ENCODE data around the gene BMP8B.

Gene BMP8B

GRCh38 chr1:39758556-39759435 is 29.9 kb downstream of the BMP8B start:
- no peak for DNase-seq (ENCODE audit: low spot score)

- no peak for DNase-seq (ENCODE audit: low spot score)
Measured at GRCh38 chr1:39757501-39757900, 31.2 kb downstream of the BMP8B start.

GRCh38 chr1:39755965-39756659 is 32.6 kb downstream of the BMP8B start:
- no peak for DNase-seq (ENCODE audit: low spot score)

- DNase-seq (ENCODE audit: low spot score): no peak
Measured at GRCh38 chr1:39754906-39755504, 33.7 kb downstream of the BMP8B start.

- DNase-seq (ENCODE audit: low spot score): no peak
Measured at GRCh38 chr1:39754026-39754570, 34.6 kb downstream of the BMP8B start.

GRCh38 chr1:39753132-39754025 is 35.3 kb downstream of the BMP8B start:
- no peak for DNase-seq (ENCODE audit: low spot score)

GRCh38 chr1:39752703-39753102 is 36.0 kb downstream of the BMP8B start:
- no peak for DNase-seq (ENCODE audit: low spot score)

GRCh38 chr1:39751595-39751994 is 37.1 kb downstream of the BMP8B start:
- DNase-seq (ENCODE audit: low spot score): no peak

GRCh38 chr1:39745016-39745670 is 43.5 kb downstream of the BMP8B start:
- no peak for DNase-seq (ENCODE audit: low spot score)

- peak; percentile 90 for DNase-seq (ENCODE audit: low spot score)
Measured at GRCh38 chr1:39738622-39739366, 49.9 kb downstream of the BMP8B start, which contains the start of gene PPIE. TSS of gene PPIE (plus strand) at chr1:39738882. CDS start at chr1:39738901, 19 bp downstream.

GRCh38 chr1:39737546-39738169 is 51.0 kb downstream of the BMP8B start:
- DNase-seq (ENCODE audit: low spot score): no peak

GRCh38 chr1:39735731-39736130 is 52.9 kb downstream of the BMP8B start:
- DNase-seq (ENCODE audit: low spot score): no peak

GRCh38 chr1:39733161-39733560 is 55.5 kb downstream of the BMP8B start:
- no peak for DNase-seq (ENCODE audit: low spot score)

GRCh38 chr1:39732730-39733129 is 55.9 kb downstream of the BMP8B start:
- no peak for DNase-seq (ENCODE audit: low spot score)

- DNase-seq (ENCODE audit: low spot score): no peak
Measured at GRCh38 chr1:39729842-39730241, 58.8 kb downstream of the BMP8B start.

GRCh38 chr1:39729030-39729429 is 59.6 kb downstream of the BMP8B start:
- no peak for DNase-seq (ENCODE audit: low spot score)

GRCh38 chr1:39727932-39728317 is 60.7 kb downstream of the BMP8B start:
- DNase-seq (ENCODE audit: low spot score): no peak

- DNase-seq (ENCODE audit: low spot score): no peak
Measured at GRCh38 chr1:39727221-39727931, 61.3 kb downstream of the BMP8B start.

GRCh38 chr1:39726600-39726999 is 62.1 kb downstream of the BMP8B start:
- DNase-seq (ENCODE audit: low spot score): no peak

All from globus pallidus (tissue), 1 donor.